Measurements from ENCODE around the gene XXYLT1.

XXYLT1 gene

DNA sequence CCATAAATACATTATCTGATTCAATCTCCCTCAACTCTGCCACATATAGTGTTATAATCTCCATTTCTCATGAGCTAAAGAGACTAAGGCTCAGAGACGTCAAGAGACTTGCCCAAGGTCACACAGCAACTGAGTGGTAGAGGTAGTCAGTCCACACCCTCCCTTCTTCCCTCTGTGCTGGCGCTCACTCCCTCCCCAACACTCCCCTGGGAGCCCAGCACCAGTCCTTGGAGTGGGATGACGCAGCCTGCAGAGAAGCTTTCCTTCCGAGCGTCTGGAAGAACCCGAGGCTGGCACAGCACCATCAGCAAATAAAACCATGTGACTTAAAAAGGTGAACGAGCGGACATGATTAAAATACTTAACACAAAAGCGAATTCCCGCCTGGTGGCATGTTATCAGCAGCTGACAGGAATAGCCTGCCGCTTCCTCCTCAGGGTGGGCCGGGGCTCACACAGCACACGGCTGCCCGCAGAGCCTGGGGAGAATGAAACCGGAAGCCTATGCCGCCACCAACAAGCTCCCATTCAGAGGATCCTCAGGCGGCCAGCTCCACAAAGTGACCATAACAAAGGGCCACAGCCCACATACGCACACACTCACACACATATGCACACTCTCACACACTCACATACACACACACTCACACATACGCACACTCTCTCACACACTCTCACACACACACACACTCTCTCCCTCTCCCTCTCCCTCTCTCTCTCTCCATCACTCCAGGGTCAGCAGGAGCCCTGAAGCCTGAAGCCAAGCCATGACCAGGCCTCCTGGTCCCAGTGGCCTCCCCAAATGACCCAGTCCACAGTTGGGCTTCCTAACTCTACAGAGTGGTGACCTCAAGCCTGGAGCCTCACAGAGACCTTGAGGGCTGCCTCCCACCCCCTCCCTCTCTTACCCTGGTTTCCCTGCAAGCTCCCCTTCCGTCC is 120.5 kb downstream of the XXYLT1 start:
- no peak for DNase-seq

DNA sequence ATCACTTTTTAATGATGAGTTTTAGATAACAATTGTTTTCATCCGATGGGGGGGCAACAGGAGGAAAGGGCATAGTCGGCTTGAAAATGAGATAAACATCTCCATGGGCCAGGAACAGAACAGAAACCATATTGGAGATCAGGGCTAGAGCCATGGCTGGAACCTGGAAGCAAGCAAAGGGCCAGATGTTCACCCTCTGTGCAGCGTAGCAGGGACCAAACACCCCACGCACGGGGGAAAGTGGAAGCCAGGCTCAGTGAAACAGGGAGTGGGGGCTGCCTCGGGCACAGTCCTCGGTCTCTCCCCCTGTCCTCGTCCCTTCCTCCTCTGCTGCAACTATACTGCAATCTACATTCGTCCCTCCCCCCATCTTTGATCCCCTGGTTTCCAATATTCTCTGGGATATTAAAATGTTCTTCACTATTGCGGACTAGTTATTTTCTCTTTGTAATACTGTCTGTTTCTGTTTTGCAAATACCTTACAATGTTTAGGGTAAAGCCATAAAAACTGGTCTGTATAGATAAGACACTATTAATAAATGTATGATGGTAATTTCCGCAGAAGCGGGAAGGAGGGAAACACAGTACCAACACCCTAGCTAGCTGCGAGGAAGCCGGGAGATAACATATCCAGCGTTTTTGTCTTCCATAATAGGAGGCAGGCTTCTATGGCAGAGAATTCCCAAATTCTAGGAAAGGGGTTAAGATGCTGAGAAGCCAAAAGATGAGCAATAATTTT is 121.5 kb downstream of the XXYLT1 start:
- no peak for DNase-seq

DNA sequence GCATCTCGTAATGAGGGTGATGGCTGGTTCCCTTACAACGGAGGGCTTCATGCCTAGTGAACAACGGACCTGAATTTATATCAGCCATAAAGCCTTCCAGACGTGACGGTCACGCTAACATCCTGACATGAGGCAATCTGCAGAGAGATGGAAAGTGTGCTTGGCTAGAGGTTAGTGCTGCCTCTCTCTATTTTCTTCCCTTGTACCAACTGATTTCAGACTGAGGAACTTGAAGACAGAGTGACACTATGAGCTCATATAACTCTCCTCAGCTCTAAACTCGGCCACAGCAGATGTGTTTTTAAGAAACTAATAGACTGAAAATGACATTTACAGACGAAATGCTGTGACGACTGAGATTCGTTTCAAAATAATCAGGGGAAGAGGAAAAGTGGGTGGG is 122.4 kb downstream of the XXYLT1 start:
- no peak for DNase-seq

GRCh38 chr3:195147649-195148080 is 123.3 kb downstream of the XXYLT1 start:
- DNase-seq = no peak

GRCh38 chr3:195146131-195146530 is 124.8 kb downstream of the XXYLT1 start:
- no peak for DNase-seq

- no peak for DNase-seq
Measured at GRCh38 chr3:195145579-195145978, 125.4 kb downstream of the XXYLT1 start.

- DNase-seq = no peak
Measured at GRCh38 chr3:195143221-195143620, 127.7 kb downstream of the XXYLT1 start.

GRCh38 chr3:195142519-195142918 is 128.4 kb downstream of the XXYLT1 start:
- no peak for DNase-seq

DNA sequence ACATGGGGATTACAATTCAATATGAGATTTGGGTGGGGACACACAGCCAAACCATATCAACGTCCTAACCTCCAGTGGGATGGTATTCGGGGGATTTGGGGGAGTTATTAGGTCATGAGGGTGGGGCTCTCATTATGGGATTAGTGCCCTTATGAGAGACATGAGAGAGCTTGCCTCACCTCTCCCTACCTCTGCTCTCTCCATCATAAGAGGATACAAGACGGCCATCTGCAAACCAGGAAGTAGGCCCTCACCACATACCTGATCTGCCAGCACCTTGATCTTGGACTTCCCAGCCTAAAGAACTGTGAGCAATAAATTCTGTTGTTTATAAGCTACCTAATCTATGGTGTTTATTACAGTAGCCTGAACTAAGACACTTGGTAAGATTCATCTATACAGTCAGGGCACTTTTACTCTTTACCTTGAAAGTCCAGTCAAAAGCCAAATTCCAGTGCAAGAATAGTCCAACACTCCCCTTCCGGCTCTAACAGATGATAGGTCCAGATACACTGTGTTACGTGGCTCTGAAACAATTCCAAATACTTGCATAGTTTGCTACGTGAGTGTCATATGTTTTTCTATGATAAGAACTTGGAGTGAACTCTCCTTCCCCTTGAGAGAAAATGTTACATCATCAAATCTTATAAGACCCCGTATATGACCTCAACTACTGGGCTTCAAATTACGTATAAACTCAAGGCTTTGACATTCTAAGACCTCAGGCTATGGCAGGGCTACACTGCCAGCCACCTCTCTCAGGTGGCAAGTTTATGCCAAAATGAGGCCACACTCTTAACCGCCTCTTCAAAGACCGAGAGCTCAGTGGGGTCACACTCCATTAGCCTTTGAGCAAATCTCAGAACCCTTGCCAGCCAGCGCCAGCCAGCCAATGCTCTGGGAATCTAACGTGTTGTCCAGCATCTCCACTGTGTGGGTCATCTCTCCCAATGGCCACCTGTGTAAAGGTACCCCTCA is 129.9 kb downstream of the XXYLT1 start:
- no peak for DNase-seq

GRCh38 chr3:195140410-195140809 is 130.5 kb downstream of the XXYLT1 start:
- DNase-seq = no peak

- no peak for DNase-seq
Measured at GRCh38 chr3:195139876-195140240, 131.1 kb downstream of the XXYLT1 start.

DNA sequence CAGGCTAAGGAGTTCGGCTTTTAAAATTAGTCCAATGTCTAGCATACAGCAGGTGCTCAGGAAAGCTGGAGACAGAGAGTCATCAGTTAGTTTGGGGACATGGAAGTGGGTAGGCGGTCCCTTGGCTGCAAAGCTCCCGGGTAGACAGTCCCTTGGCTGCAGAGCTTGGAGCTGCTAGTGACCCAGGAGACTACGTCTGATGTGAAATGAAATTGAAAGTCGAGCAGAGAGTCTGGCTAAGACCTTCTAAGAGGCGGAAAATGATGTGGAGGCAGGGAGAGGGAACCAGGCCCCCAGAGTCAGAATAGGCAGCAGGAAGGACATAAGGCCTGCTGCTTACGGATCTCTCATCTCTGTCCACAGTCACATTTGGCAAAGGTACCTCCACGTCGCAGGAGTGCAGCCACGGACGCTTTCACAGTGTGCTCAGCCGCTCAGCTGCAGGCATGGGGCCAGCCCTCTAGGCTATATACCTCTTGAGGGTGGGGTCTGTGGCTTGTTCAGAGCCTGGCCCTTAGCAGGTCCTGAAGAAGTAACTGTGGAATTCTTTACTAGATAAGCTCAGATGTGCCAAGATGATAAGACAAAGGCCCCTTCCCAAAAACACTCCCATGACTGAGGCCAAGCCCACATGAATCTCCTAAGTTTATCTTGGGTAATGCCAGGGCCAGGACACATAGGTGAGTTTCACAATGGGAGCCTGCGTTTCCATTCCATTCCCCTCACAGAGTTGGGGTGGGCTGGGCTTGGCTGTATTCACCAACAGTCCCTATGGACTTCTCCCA is 131.7 kb downstream of the XXYLT1 start:
- no peak for DNase-seq

GRCh38 chr3:195137638-195138588 is 133.0 kb downstream of the XXYLT1 start:
- no peak for DNase-seq

GRCh38 chr3:195135917-195136316 is 135.0 kb downstream of the XXYLT1 start:
- DNase-seq = no peak

DNA sequence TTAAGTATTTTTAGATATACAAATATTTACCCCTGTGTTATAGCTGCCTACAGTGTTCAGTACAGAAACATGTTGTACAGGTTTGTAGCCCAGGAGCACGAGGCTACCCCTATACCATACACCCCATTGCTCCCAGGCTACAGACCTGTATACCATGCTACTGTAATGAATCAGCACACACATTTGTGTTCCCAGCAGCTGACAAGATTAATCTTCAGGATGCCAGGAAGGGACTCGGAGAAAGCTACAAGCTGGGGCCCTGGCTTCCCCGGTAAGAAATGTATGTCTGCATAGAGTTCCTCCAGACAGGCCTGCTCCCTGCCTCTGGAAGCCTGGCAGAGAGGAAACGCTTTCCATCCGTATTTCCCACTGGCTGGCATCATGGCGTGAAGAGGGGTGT is 136.5 kb downstream of the XXYLT1 start:
- DNase-seq = no peak

DNA sequence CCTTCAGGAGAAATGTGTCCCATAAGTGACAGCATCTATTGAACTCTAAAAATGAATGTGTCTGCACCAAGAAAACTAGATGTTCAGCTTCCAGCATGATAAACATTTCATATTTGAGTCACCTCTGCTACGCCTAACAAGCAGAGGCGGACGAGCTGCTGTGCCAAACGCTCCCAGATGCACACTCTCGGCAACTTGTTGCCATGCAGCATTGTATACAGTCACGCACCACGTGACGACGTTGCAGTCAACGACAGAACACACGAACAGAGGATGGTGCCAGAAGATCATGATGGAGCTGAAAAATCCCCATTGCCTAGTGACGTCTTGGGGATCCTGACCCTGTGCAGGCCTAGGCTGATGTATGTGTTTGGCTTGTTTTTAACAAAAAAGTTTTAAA is 137.5 kb downstream of the XXYLT1 start:
- DNase-seq = peak; percentile 75

DNA sequence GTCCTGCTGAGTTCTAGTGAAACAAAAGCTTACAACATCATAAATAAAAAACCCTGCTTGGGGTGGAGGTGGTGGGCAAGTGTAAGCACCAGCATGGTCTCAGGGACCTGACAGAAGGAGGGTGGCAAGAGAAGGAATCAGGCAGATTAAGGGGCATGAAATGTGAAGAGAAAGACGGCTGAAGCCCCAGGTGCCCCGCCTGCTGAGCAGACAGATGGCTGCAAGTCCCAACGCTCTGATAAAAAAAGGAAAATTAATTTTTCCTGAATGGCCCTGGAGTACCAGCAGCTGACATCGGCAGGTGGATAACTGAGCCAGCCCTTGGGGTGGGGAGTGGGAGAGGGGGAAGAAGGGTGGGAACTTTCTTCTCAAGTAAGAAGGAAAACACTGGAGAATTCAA is 137.9 kb downstream of the XXYLT1 start:
- peak; percentile 54 for DNase-seq

GRCh38 chr3:195131176-195131575 is 139.8 kb downstream of the XXYLT1 start:
- DNase-seq = no peak

DNA sequence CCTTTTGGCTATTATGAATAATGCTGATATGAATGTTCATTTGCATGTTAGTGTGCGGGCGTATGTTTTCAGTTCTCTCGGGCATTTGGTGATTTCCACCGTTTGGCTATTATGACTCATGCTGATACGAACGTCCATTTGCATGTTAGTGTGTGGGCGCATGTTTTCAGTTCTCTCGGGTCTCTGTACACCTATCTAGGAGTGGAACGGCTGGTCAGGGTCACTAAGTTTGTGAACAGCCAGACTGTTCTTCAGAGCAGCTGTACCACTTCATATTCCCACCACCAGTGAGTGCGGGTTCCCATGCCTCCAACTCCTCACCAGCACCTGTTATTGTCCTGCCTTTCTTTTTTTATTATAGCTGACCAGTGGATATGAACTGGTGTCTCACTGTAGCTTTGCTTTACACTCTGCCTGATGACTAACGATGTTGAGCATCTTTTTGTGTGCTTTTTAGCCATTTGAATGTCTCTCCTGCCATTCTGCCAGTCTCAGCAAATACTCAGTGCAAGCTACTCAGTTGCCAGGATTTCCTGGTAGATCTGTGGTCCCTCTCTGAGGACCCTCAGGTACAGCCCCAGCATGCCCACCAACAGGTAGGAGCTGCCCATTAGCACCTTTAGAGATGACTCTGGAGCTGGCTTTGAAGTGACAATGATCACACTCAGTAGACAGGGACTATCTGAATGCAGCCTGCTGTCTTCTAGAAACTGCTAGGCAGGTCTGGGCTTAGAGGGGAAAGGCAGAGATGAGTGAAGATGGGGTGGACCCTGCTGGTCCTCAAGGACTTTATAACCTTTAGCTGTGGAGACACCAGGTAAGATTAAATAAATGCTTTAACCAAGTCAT is 141.1 kb downstream of the XXYLT1 start:
- no peak for DNase-seq

Data from DMS 273 treated with DMSO at 0.1 percent for 48 hours (cell line).